ENCODE measurements around the gene TTC36. TPM values are rescaled to one million over a fixed set of nuclear protein-coding genes. Genes with fewer than 3 reads are reported as not detected.
"Not testable (repeated sequence)": the region's sequence is repeated elsewhere in the genome, so short reads cannot be mapped to it uniquely, and the experiment has no call there.

TTC36 gene
- total RNA-seq, 2 experiments from 2014 or later = 0.66 to 0.82 TPM

DNA sequence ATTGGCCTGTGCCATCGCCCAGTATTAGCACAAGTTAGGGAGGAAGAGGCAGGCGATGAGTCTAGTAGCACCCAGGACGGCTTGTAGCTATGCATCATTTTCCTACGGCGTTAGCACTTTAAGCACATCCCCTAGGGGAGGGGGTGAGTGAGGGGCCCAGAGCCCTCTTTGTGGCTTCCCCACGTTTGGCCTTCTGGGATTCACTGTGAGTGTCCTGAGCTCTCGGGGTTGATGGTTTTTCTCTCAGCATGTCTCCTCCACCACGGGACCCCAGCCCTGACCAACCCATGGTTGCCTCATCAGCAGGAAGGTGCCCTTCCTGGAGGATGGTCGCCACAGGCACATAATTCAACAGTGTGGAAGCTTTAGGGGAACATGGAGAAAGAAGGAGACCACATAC lies 8.0 kb downstream of the TTC36 start:
- Mint-ChIP-seq H3K4me3 (no peak overlapping the region), H3K36me3 (peaks cover 1% of the 10 kb centered on the region), H3K4me1 (peaks cover 16% of the 10 kb centered on the region), H3K27me3 (no peaks in the 10 kb centered on the region), H3K27ac (no peak overlapping the region), H3K9me3 (ENCODE audit: low read depth) (no peaks in the 10 kb centered on the region)
- DNase-seq (no peak), ATAC-seq (no peak)
- CTCF ChIA-PET = no interaction called here

DNA sequence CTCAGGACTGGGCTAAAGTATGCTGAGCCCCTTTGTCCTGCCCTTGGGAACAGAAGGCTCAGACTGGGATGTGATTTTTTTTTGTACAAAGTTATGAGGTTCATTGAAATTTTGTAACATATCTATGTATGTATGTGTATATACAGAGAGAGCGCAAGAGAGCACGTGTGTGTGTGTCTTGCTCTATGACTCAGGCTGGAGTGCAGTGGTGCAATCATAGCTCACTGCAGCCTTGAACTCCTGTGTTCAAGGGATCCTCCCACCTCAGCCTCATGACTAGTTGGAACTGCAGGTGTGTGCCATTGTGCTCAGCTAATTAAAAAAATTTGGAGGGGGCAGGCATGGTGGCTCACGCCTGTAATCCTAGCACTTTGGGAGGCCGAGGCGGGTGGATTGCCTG lies 9.5 kb downstream of the TTC36 start:
- no peaks in the 10 kb centered on the region for H3K9me3 Mint-ChIP-seq (ENCODE audit: low read depth)
- no peaks in the 10 kb centered on the region for H3K27me3 Mint-ChIP-seq
- H3K4me1 Mint-ChIP-seq = peaks cover 10% of the 10 kb centered on the region
- H3K4me3 Mint-ChIP-seq = no peak overlapping the region
- ATAC-seq (no peak), DNase-seq (no peak)
- no peak overlapping the region for H3K27ac Mint-ChIP-seq
- CTCF ChIA-PET = interaction anchor here (0.6 kb wide), 1 partner anchor 180 kb away, joined by 3 read pairs; no protein-coding TSS in a partner anchor
- H3K36me3 Mint-ChIP-seq = peaks cover 1% of the 10 kb centered on the region

GRCh38 chr11:118537409-118537980 lies 10.2 kb downstream of the TTC36 start:
- Mint-ChIP-seq H3K27ac (no peak overlapping the region), H3K4me1 (peaks cover 8% of the 10 kb centered on the region), H3K36me3 (peaks cover 1% of the 10 kb centered on the region), H3K9me3 (ENCODE audit: low read depth) (no peaks in the 10 kb centered on the region), H3K4me3 (no peak overlapping the region), H3K27me3 (no peaks in the 10 kb centered on the region)
- no peak for DNase-seq
- CTCF ChIA-PET = interaction anchor here (0.6 kb wide), 1 partner anchor 181 kb away, joined by 3 read pairs; no protein-coding TSS in a partner anchor
- ATAC-seq = no peak

- CTCF ChIA-PET = interaction anchor here (0.6 kb wide), 1 partner anchor 141 kb away, joined by 3 read pairs; no protein-coding TSS in a partner anchor
Measured at GRCh38 chr11:118544010-118544646, 16.9 kb downstream of the TTC36 start.

DNA sequence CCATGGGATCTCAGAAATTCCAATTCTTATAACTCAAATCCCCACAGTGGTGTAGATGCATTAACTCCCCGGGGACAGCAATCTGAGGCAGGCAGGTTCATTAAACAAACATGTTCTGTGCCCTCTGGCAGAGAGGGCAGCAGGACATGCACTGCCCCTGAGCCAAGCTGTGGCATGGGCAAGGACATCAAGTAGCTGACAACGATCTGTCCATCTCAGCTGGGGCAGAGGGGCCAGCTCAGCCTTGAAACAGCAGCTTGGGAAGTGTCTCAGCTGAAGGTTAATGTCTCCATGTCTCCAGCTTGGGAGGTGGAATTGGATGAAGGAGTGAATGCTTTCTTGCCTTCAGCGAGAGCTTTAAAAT lies 17.4 kb downstream of the TTC36 start:
- no peaks in the 10 kb centered on the region for H3K4me1 Mint-ChIP-seq

More at GRCh38 chr11:118544010-118544646, 16.9 kb downstream of the TTC36 start:
- Mint-ChIP-seq H3K9me3 (ENCODE audit: low read depth) (no peaks in the 10 kb centered on the region), H3K4me3 (no peak overlapping the region), H3K36me3 (no peaks in the 10 kb centered on the region), H3K4me1 (no peaks in the 10 kb centered on the region), H3K27me3 (no peaks in the 10 kb centered on the region), H3K27ac (no peak overlapping the region)
- ATAC-seq (no peak), DNase-seq (no peak)

GRCh38 chr11:118545533-118545932 lies 18.3 kb downstream of the TTC36 start:
- Mint-ChIP-seq H3K9me3 (ENCODE audit: low read depth) (no peaks in the 10 kb centered on the region), H3K4me3 (no peak overlapping the region), H3K36me3 (no peaks in the 10 kb centered on the region), H3K4me1 (no peaks in the 10 kb centered on the region), H3K27ac (no peak overlapping the region), H3K27me3 (no peaks in the 10 kb centered on the region)
- no peak for ATAC-seq
- no peak for DNase-seq
- CTCF ChIA-PET = no interaction called here

More for the DNA sequence above, 17.4 kb downstream of the TTC36 start:
- ATAC-seq = no peak
- CTCF ChIA-PET = interaction anchor here (0.6 kb wide), 1 partner anchor 142 kb away, joined by 3 read pairs; no protein-coding TSS in a partner anchor
- Mint-ChIP-seq H3K27ac (no peak overlapping the region), H3K4me3 (no peak overlapping the region), H3K36me3 (no peaks in the 10 kb centered on the region), H3K27me3 (no peaks in the 10 kb centered on the region), H3K9me3 (ENCODE audit: low read depth) (no peaks in the 10 kb centered on the region)
- no peak for DNase-seq

GRCh38 chr11:118547132-118547531 lies 19.9 kb downstream of the TTC36 start:
- Mint-ChIP-seq H3K4me1 (no peaks in the 10 kb centered on the region), H3K36me3 (peaks cover 2% of the 10 kb centered on the region), H3K4me3 (no peak overlapping the region), H3K27ac (no peak overlapping the region), H3K27me3 (no peaks in the 10 kb centered on the region), H3K9me3 (ENCODE audit: low read depth) (no peaks in the 10 kb centered on the region)
- DNase-seq = no peak
- CTCF ChIA-PET = interaction anchor here (0.7 to 2.3 kb wide), 2 partner anchors 10 to 1195 kb away, joined by 3 to 7 read pairs; no protein-coding TSS in a partner anchor
- no peak for ATAC-seq

DNA sequence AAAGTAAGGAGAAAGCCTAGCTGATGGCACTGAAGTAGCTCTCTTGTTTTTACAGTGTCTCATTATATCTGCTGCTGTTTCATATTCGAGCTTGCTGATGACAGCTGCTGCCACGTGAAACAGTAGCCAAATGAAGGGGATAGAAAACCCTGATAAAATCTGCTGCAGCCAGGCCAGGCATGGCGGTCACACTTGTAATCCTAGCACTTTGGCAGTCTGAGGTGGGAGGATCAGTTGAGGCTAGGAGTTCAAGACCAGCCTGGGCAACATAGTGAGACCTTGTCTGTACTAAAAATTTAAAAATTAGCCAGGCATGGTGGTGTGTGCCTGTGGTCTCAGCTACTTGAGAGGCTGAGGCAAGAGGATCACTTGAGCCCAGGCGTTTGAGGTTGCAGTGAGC lies 25.1 kb downstream of the TTC36 start:
- H3K4me1 Mint-ChIP-seq = no peaks in the 10 kb centered on the region
- CTCF ChIA-PET = interaction anchor here (1.2 kb wide), 1 partner anchor 11 kb away, joined by 3 read pairs; no protein-coding TSS in a partner anchor
- no peak overlapping the region for H3K4me3 Mint-ChIP-seq
- no peak overlapping the region for H3K27ac Mint-ChIP-seq
- H3K9me3 Mint-ChIP-seq (ENCODE audit: low read depth) = no peaks in the 10 kb centered on the region
- no peak for DNase-seq
- H3K27me3 Mint-ChIP-seq = no peaks in the 10 kb centered on the region
- ATAC-seq = no peak
- H3K36me3 Mint-ChIP-seq = peaks cover 11% of the 10 kb centered on the region

GRCh38 chr11:118560806-118561205 lies 33.5 kb downstream of the TTC36 start:
- H3K4me3 Mint-ChIP-seq = no peak overlapping the region
- no peak for ATAC-seq

DNA sequence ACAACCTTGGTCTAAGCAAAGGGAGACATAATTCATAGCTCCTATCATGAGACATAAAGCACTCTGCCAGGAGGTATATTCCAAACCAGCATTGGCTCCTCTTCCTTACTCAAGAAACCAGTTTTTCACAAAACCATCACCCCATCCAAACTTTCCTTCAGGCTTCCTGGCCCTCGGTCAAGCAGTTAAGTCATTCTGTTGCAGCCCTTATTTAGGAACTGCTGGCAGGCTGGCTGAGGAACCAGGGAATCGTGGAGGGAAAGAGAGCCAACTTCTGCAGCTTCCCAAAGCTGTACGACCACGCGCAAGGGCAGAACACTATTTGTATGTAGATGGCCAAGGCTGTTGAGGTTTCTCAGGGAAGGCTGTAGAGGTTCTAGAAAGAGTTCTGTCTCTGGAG lies 37.8 kb downstream of the TTC36 start:
- no peaks in the 10 kb centered on the region for H3K27me3 Mint-ChIP-seq
- no peak for ATAC-seq
- H3K4me1 Mint-ChIP-seq = peaks cover 20% of the 10 kb centered on the region
- H3K9me3 Mint-ChIP-seq (ENCODE audit: low read depth) = no peaks in the 10 kb centered on the region
- H3K36me3 Mint-ChIP-seq = no peaks in the 10 kb centered on the region
- peak overlapping the region; percentile 37 for H3K4me3 Mint-ChIP-seq
- no peak overlapping the region for H3K27ac Mint-ChIP-seq
- CTCF ChIA-PET = interaction anchor here (0.7 to 1.0 kb wide), 3 partner anchors 13 to 77 kb away, joined by 3 read pairs; no protein-coding TSS in a partner anchor
- no peak for DNase-seq

More at GRCh38 chr11:118560806-118561205, 33.5 kb downstream of the TTC36 start:
- Mint-ChIP-seq H3K27me3 (no peaks in the 10 kb centered on the region), H3K9me3 (ENCODE audit: low read depth) (no peaks in the 10 kb centered on the region), H3K4me1 (peaks cover 13% of the 10 kb centered on the region), H3K27ac (no peak overlapping the region), H3K36me3 (no peaks in the 10 kb centered on the region)
- CTCF ChIA-PET = no interaction called here
- DNase-seq = no peak

GRCh38 chr11:118569670-118570069 lies 42.4 kb downstream of the TTC36 start:
- H3K27me3 Mint-ChIP-seq = no peaks in the 10 kb centered on the region
- DNase-seq = no peak
- CTCF ChIA-PET = interaction anchor here (0.6 to 1.4 kb wide), 3 partner anchors 25 to 373 kb away, joined by 3 to 5 read pairs (median 3); no protein-coding TSS in a partner anchor
- no peak for ATAC-seq
- peaks cover 4% of the 10 kb centered on the region for H3K36me3 Mint-ChIP-seq
- no peak overlapping the region for H3K4me3 Mint-ChIP-seq
- H3K9me3 Mint-ChIP-seq (ENCODE audit: low read depth) = no peaks in the 10 kb centered on the region
- H3K27ac Mint-ChIP-seq = no peak overlapping the region
- H3K4me1 Mint-ChIP-seq = peaks cover 40% of the 10 kb centered on the region

DNA sequence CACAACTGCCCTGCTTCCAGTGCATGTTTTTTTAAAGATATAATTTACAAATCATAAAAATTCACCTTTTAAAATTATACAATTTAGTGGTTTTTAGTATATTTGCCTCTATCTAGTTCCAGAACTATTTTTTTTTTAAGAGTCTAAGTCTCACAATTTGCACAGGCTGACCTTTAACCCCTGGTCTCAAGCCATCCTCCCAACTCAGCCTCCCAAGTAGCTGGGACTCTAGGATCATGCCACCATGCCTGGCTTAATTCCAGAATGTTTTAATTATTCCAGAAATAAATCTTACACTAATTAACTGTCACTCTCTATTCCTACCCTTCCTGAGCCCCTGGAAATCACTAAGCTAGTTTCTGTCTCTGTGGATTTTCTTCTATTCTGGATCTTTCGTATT lies 43.5 kb downstream of the TTC36 start:
- Mint-ChIP-seq H3K4me1 (peaks cover 45% of the 10 kb centered on the region), H3K27ac (no peak overlapping the region), H3K27me3 (no peaks in the 10 kb centered on the region), H3K4me3 (no peak overlapping the region), H3K9me3 (ENCODE audit: low read depth) (no peaks in the 10 kb centered on the region), H3K36me3 (peaks cover 4% of the 10 kb centered on the region)
- DNase-seq (no peak), ATAC-seq (no peak)
- CTCF ChIA-PET = interaction anchor here (1.1 to 1.3 kb wide), 2 partner anchors 38 to 119 kb away, joined by 5 read pairs; no protein-coding TSS in a partner anchor

GRCh38 chr11:118571701-118572060 lies 44.4 kb downstream of the TTC36 start:
- not testable (repeated sequence) for H3K36me3 Mint-ChIP-seq; H3K9me3 Mint-ChIP-seq (ENCODE audit: low read depth); H3K27me3 Mint-ChIP-seq; ATAC-seq
- Mint-ChIP-seq H3K27ac (peak overlapping the region; percentile 94), H3K4me1 (peaks cover 46% of the 10 kb centered on the region), H3K4me3 (peak overlapping the region; percentile 90)
- CTCF ChIA-PET = interaction anchor here (1.1 to 1.5 kb wide), 2 partner anchors 38 to 400 kb away, joined by 3 to 5 read pairs; no protein-coding TSS in a partner anchor
- peak; percentile 46 for DNase-seq
